Activated T-helper 1 cell treated with anti-CD3 and anti-CD28 coated beads, Interleukin-12 subunit alpha, Interleukin-12 subunit beta, Interleukin-2, Interleukin-4 antibody, amounts not matched to agents 30 ng/mL and 10 ng/mL and 1 ng/mL, durations not matched to agents 14 hours and 24 hours and 36 hours (primary cell): Measurements from ENCODE around the gene TBCC. TPM values are rescaled to one million over a fixed set of nuclear protein-coding genes. Genes with fewer than 3 reads are reported as not detected.
A peak's percentile ranks its signal among the peaks of the same experiment; 100 is the strongest.
"Not testable (repeated sequence)": the region's sequence is repeated elsewhere in the genome, so short reads cannot be mapped to it uniquely, and the experiment has no call there.

Experiments used
- DNase-seq: peaks from one replicate; pipeline ENCODE4 v3.0.0; 2021; ENCODE audit warnings: low spot score
- H3K27ac Mint-ChIP-seq: one replicate; pipeline ENCODE4 v1.8.0; 2021; ENCODE audit warnings: mild to moderate bottlenecking, mixed read lengths
- H3K27me3 Mint-ChIP-seq: one replicate; pipeline ENCODE4 v1.8.0; 2022; ENCODE audit warnings: mild to moderate bottlenecking, moderate library complexity, mixed read lengths; ENCODE audit not compliant: insufficient read depth
- H3K36me3 Mint-ChIP-seq: one replicate; pipeline ENCODE4 v1.8.0; 2021; ENCODE audit warnings: low read depth, mixed read lengths
- H3K4me1 Mint-ChIP-seq: one replicate; pipeline ENCODE4 v1.8.0; 2021; ENCODE audit warnings: low read depth, mixed read lengths
- H3K4me3 Mint-ChIP-seq: one replicate; pipeline ENCODE4 v1.8.0; 2021; ENCODE audit warnings: mild to moderate bottlenecking, moderate library complexity, mixed read lengths
- H3K9me3 Mint-ChIP-seq: one replicate; pipeline ENCODE4 v1.8.0; 2021; ENCODE audit warnings: mixed read lengths
- intact Hi-C: fragments of 100-400 bp; cut with micrococcal nuclease; formaldehyde crosslinking; loops from one replicate; pipeline ENCODE4 v1.15.1; 2024
- total RNA-seq: library from RNA; stranded (reverse); gene quantifications from 2 replicates; pipeline ENCODE4 v1.2.3, GENCODE V29; 2022

The TBCC gene
- total RNA-seq, 1 donor from 2014 or later, result 20.1 TPM

GRCh38 chr6:42782689-42783176, 36.8 kb upstream of the TBCC start:
- Mint-ChIP-seq H3K9me3 (no peaks in the 10 kb centered on the region), H3K36me3 (peaks cover 20% of the 10 kb centered on the region), H3K27ac (peak overlapping the region; percentile 98), H3K27me3 (no peaks in the 10 kb centered on the region), H3K4me3 (peak overlapping the region; percentile 96), H3K4me1 (peaks cover 27% of the 10 kb centered on the region)
- intact Hi-C loops, result loop anchor here (1.0 to 10.0 kb wide), 7 partner anchors 11 to 390 kb away; partner anchors contain the start of genes CUL7, KLC4, MRPL2 and RPL7L1
- DNase-seq, result peak; percentile 48

DNA sequence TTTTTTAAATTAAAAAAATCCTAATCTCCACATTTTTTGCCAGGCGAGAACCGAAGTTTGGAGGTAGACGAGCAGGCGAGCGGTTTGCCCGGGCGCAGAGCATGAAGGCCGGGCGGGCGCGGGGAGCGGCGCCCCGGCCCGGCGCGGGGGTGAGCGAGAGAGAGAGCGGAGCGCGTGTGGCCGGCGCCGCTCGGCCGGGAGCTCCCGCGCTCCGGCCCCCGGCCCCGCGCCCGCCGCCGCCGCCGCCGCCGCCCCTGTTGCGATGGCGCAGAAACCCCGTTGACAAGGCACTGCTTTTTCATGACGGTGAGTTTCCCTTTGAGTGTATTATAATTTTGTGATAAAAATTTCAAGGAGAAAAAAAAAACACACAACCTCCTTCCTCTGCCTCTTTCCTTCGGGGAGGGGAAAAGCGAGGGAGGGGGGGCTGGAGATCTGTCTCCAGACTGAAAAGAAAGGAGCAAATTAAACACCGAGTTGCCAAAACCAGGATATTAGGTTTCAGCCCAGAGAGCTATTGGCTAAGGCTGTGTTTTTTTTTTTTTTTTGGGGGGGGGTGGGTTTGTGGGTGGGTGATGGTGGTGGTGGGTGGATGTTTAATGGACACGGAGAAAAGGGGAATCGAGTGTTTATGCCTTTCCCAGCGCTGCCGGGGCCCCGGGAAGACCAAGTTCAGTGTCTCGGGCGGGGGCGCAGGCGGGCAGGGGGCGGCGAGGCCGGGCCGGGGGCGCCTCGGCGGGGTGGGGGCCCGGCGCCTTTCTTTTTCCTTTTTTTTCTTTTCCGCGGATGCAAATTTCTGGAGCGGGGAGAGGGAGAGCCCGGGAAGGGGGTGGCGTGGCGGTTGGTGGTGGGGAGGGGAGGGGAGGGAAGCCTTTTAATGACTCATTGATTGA, 36.1 kb upstream of the TBCC start, which contains the start of gene BICRAL:
Gene BICRAL, plus strand, starts transcription at position 257 of the 893 bp plus-strand sequence. CDS start 39,971 bp downstream, outside the sequence.
- peak within 1 kb of the TSS; percentile 98 for H3K27ac Mint-ChIP-seq
- peaks cover 23% of the 10 kb centered on the region for H3K36me3 Mint-ChIP-seq
- no peaks in the 10 kb centered on the region for H3K27me3 Mint-ChIP-seq
- DNase-seq, result peak; percentile 62
- intact Hi-C loops, result loop anchor here (1.0 to 10.0 kb wide), 7 partner anchors 11 to 390 kb away; partner anchors contain the start of genes CUL7, KLC4, MRPL2 and RPL7L1
- no peaks in the 10 kb centered on the region for H3K9me3 Mint-ChIP-seq
- peak within 1 kb of the TSS; percentile 96 for H3K4me3 Mint-ChIP-seq
- H3K4me1 Mint-ChIP-seq, result peaks cover 34% of the 10 kb centered on the region

- H3K27me3 Mint-ChIP-seq, result no peaks in the 10 kb centered on the region
These were observed 35.6 kb upstream of the TBCC start for GRCh38 chr6:42781546-42781795.

GRCh38 chr6:42779521-42779920, 33.6 kb upstream of the TBCC start:
- Mint-ChIP-seq H3K4me1 (peaks cover 52% of the 10 kb centered on the region), H3K4me3 (no peak overlapping the region), H3K9me3 (no peaks in the 10 kb centered on the region), H3K36me3 (peaks cover 15% of the 10 kb centered on the region), H3K27ac (no peak overlapping the region), H3K27me3 (no peaks in the 10 kb centered on the region)
- DNase-seq, result no peak
- intact Hi-C loops, result loop anchor here (10.0 kb wide), 3 partner anchors 215 to 1345 kb away; partner anchors contain the start of genes MRPL14, POLH, TMEM63B and UBR2

More at GRCh38 chr6:42781546-42781795, 35.6 kb upstream of the TBCC start:
- Mint-ChIP-seq H3K4me3 (peak overlapping the region; percentile 82), H3K36me3 (peaks cover 23% of the 10 kb centered on the region), H3K9me3 (no peaks in the 10 kb centered on the region), H3K4me1 (peaks cover 40% of the 10 kb centered on the region), H3K27ac (peak overlapping the region; percentile 92)
- no peak for DNase-seq
- intact Hi-C loops, result loop anchor here (5.0 to 10.0 kb wide), 4 partner anchors 54 to 391 kb away; partner anchors contain the start of genes CUL7, KLC4, MRPL2 and SRF

- H3K9me3 Mint-ChIP-seq, result no peaks in the 10 kb centered on the region
- H3K27ac Mint-ChIP-seq, result no peak overlapping the region
- intact Hi-C loops, result loop anchor here (10.0 kb wide), 3 partner anchors 213 to 1347 kb away; partner anchors contain the start of genes MRPL14, POLH, TMEM63B and UBR2
- peaks cover 5% of the 10 kb centered on the region for H3K36me3 Mint-ChIP-seq
- no peak overlapping the region for H3K4me3 Mint-ChIP-seq
- DNase-seq, result no peak
- H3K27me3 Mint-ChIP-seq, result no peaks in the 10 kb centered on the region
- H3K4me1 Mint-ChIP-seq, result peaks cover 63% of the 10 kb centered on the region
These were observed 32.2 kb upstream of the TBCC start for GRCh38 chr6:42778122-42778521.

DNA sequence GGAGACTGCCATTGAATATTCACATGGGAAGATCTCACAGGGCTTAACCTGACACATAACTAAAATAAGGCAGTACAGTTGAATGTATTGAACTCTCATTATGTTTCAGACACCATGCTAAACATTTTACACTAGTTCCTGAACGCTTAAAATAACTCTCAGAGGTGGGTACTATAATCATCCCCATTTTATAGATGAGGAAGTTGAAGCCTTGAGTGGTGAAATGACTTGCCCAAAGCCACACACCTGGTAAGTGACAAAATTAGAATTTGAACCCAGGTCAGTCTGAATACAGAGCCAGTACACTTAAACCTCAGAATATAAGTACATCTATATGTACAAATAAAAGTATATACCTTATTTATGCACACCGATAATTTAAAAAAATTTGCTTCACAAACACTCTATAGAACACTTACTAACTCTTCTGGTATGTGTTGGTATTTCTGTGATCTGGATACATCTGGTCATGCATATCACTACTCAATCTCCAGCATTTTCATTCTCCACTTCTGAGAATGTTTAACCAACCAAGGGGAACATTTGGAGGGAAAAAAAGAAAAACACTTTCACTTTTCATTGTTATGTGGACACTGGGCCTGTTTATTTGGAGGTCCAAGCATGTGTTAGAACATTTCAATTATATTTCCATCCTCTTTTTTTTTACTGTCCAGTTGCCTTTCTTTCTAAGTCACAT, 31.4 kb upstream of the TBCC start:
- no peak for DNase-seq
- Mint-ChIP-seq H3K27ac (peak overlapping the region; percentile 57), H3K4me3 (no peak overlapping the region), H3K36me3 (peaks cover 6% of the 10 kb centered on the region), H3K9me3 (no peaks in the 10 kb centered on the region), H3K4me1 (peaks cover 68% of the 10 kb centered on the region), H3K27me3 (no peaks in the 10 kb centered on the region)
- intact Hi-C loops, result loop anchor here (10.0 kb wide), 3 partner anchors 212 to 1348 kb away; partner anchors contain the start of genes MRPL14, POLH, TMEM63B and UBR2

- not testable (repeated sequence) for H3K27me3 Mint-ChIP-seq, H3K9me3 Mint-ChIP-seq, H3K36me3 Mint-ChIP-seq
- DNase-seq, result peak; percentile 45
- Mint-ChIP-seq H3K27ac (peak overlapping the region; percentile 91), H3K4me1 (peaks cover 76% of the 10 kb centered on the region), H3K4me3 (peak overlapping the region; percentile 80)
- intact Hi-C loops, result loop anchor here (2.0 to 10.0 kb wide), 5 partner anchors 37 to 1350 kb away; partner anchors contain the start of genes MRPL14, POLH, PPP2R5D and TMEM63B
These were observed 29.1 kb upstream of the TBCC start for GRCh38 chr6:42774821-42775487.

DNA sequence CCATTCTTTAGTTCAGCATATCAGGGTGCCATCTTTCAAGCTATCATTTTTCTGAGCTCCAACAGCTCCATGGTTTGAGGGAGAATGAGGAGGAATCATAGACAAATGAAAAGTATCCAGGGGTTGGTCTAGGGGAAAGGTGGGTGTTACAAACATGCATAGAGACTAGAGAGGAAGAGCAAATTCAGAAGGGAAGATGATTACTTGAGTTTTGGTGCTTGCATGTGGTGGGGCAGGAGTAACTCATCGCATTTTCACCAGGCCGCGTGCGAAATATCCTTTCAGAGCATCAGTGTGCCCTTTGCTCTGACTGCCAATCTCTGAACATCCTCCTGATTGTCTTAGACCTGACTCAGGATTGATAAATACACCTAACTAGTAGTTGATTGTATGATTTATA, 28.3 kb upstream of the TBCC start:
- intact Hi-C loops, result loop anchor here (2.0 to 10.0 kb wide), 5 partner anchors 38 to 1351 kb away; partner anchors contain the start of genes MRPL14, POLH, PPP2R5D and TMEM63B
- H3K4me3 Mint-ChIP-seq, result peak overlapping the region; percentile 80
- no peaks in the 10 kb centered on the region for H3K9me3 Mint-ChIP-seq
- H3K4me1 Mint-ChIP-seq, result peaks cover 74% of the 10 kb centered on the region
- no peak for DNase-seq
- peak overlapping the region; percentile 91 for H3K27ac Mint-ChIP-seq
- peaks cover 7% of the 10 kb centered on the region for H3K36me3 Mint-ChIP-seq
- H3K27me3 Mint-ChIP-seq, result no peaks in the 10 kb centered on the region

DNA sequence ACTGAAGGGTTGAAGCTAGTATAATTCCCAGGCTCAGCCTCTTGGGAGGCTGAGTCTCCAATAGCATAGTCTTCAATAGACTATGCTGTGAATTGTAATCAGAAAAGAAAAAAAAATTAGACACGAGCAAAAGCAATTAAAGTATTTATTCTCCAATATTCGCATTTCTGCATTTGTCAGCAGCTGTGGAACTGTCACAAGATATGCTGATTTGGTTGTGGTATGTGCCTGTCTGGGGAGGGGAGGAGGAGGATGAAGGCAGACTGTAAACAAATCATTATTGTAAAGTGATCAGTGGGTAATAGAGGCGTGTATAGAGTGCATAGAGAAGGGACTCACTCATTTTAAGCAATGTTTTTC, 25.8 kb upstream of the TBCC start:
- peaks cover 55% of the 10 kb centered on the region for H3K4me1 Mint-ChIP-seq
- intact Hi-C loops, result loop anchor here (1.0 to 10.0 kb wide), 8 partner anchors 11 to 1353 kb away; partner anchors contain the start of genes BICRAL, CNPY3, MRPL14 and POLH
- DNase-seq, result no peak

GRCh38 chr6:42769836-42770235, 23.9 kb upstream of the TBCC start:
- no peak overlapping the region for H3K27ac Mint-ChIP-seq
- H3K9me3 Mint-ChIP-seq, result no peaks in the 10 kb centered on the region
- H3K4me1 Mint-ChIP-seq, result peaks cover 43% of the 10 kb centered on the region
- intact Hi-C loops, result loop anchor here (5.0 to 10.0 kb wide), 4 partner anchors 42 to 1355 kb away; partner anchors contain the start of genes MRPL14, POLH, TMEM63B and UBR2
- H3K4me3 Mint-ChIP-seq, result no peak overlapping the region
- no peak for DNase-seq
- H3K27me3 Mint-ChIP-seq, result no peaks in the 10 kb centered on the region
- H3K36me3 Mint-ChIP-seq, result peaks cover 13% of the 10 kb centered on the region

More for the DNA sequence above, 25.8 kb upstream of the TBCC start:
- Mint-ChIP-seq H3K4me3 (peak overlapping the region; percentile 74), H3K36me3 (peaks cover 10% of the 10 kb centered on the region), H3K9me3 (no peaks in the 10 kb centered on the region), H3K27me3 (no peaks in the 10 kb centered on the region), H3K27ac (peak overlapping the region; percentile 100)

DNA sequence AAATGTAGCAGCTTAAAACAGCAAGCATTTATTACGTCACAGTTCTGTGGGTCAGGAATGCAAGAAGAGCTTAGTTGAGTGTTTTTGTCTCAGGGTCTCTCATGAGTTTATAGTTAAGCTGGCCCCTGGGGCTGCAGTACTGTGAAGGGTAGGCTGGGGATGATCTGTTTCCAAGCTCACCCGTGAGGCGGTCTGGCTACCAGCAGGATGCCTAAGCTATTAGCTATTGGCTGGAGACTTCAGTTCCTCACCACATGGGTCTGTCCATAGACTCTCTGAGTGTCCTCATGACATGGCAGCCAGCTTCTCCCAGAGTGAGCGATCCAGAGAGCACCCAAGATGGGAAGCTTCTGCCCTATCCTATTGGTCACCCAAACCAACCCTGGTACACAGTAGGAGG, 23.1 kb upstream of the TBCC start:
- DNase-seq, result no peak
- H3K9me3 Mint-ChIP-seq, result no peaks in the 10 kb centered on the region
- no peaks in the 10 kb centered on the region for H3K27me3 Mint-ChIP-seq
- peaks cover 36% of the 10 kb centered on the region for H3K4me1 Mint-ChIP-seq
- intact Hi-C loops, result no loop called here
- no peak overlapping the region for H3K4me3 Mint-ChIP-seq
- peaks cover 13% of the 10 kb centered on the region for H3K36me3 Mint-ChIP-seq
- no peak overlapping the region for H3K27ac Mint-ChIP-seq

DNA sequence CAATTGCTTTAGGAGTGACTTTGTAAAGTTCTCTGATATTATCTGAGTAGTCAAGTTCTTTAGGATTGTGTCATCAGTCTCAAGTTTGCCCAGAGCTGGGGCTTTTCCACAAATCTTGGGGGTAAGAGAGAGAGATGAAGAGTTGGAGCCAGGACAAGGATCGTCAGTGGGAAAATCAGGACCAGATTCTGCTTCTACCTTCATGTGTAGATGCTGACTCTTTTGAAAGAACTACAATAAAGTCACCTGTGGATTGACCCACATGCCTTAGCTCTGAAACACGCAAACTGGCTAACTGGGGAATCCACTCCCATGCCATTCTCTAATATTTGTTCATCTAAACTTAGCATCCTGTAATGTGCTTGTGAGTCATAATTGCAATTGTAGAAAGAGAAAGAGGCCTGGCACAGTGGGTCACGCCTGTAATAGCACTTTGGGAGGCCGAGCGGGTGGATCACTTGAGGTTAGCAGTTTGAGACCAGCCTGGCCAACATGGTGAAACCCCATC, 20.3 kb upstream of the TBCC start:
- H3K4me1 Mint-ChIP-seq, result peaks cover 14% of the 10 kb centered on the region
- H3K9me3 Mint-ChIP-seq, result no peaks in the 10 kb centered on the region

More for the DNA sequence above, 20.3 kb upstream of the TBCC start:
- Mint-ChIP-seq H3K4me3 (no peak overlapping the region), H3K27ac (no peak overlapping the region), H3K36me3 (peaks cover 14% of the 10 kb centered on the region), H3K27me3 (no peaks in the 10 kb centered on the region)
- intact Hi-C loops, result no loop called here
- no peak for DNase-seq
